ENCODE measurements around the gene ZKSCAN2. TPM values are rescaled to one million over a fixed set of nuclear protein-coding genes. Genes with fewer than 3 reads are reported as not detected.

Gene ZKSCAN2
- 3.3 and 4.3 TPM in 2 replicates for total RNA-seq
- 2.0 and 2.1 TPM in 2 replicates for polyA plus RNA-seq
- polyA plus RNA-seq (2012), result 2.0 TPM in 2 replicates
- polyA minus RNA-seq (ENCODE audit: low replicate concordance), result 4.9 and 5.9 TPM in 2 replicates

- Histone ChIP-seq H2AFZ (ENCODE audit: low read length) (peak within 1 kb of the TSS; percentile 73), H3K9ac (ENCODE audit: insufficient read depth, low read length) (peak within 1 kb of the TSS; percentile 97)
These were observed at the start of gene ZKSCAN2 for GRCh38 chr16:25257470-25257955. Gene ZKSCAN2, minus strand, starts transcription at chr16:25257845. Its CDS starts 718 bp downstream, at chr16:25257127.

GRCh38 chr16:25299792-25300590, 42.3 kb upstream of the ZKSCAN2 start:
- Histone ChIP-seq H3K27ac (ENCODE audit: insufficient read depth, low read length) (no peak overlapping the region), H3K79me2 (ENCODE audit: control insufficient read depth, insufficient read depth, low read length) (no peaks in the 10 kb centered on the region), H3K4me1 (ENCODE audit: control insufficient read depth, extremely low read depth, insufficient read depth, low read length) (no peaks in the 10 kb centered on the region), H3K27me3 (ENCODE audit: control insufficient read depth, insufficient read depth, low read length) (no peaks in the 10 kb centered on the region), H3K4me3 (replicated peaks in 1 of 4; ENCODE audit: control extremely low read depth in 1 of 4, insufficient read depth in 1 of 4, low read depth in 3 of 4, low read length in 4 of 4) (no peak overlapping the region), H3K36me3 (ENCODE audit: control insufficient read depth, insufficient read depth, low read length) (no peaks in the 10 kb centered on the region), H3K4me2 (ENCODE audit: extremely low read depth, insufficient read depth, low read length) (no peak overlapping the region), H4K20me1 (ENCODE audit: control insufficient read depth, extremely low read depth, insufficient read depth, low read length) (no peaks in the 10 kb centered on the region), H2AFZ (ENCODE audit: low read length) (no peak overlapping the region), H3K9me3 (ENCODE audit: control insufficient read depth, insufficient read depth, low read depth, low read length) (no peaks in the 10 kb centered on the region), H3K9ac (ENCODE audit: insufficient read depth, low read length) (no peak overlapping the region)
- DNase-seq (ENCODE audit: low read depth in 2 of 2), result no peak
- TF ChIP-seq EZH2 (IDR thresholded peaks at IDR 0.05; ENCODE audit: low read length, missing control alignments), result no peak
- TF ChIP-seq CTCF (conservative IDR thresholded peaks at IDR 0.05 in 1 of 2, IDR thresholded peaks at IDR 0.05 in 1 of 2; ENCODE audit: low read depth in 1 of 2, low read length in 2 of 2), result no peak

More at GRCh38 chr16:25257470-25257955, at the start of gene ZKSCAN2:
- Histone ChIP-seq H3K79me2 (ENCODE audit: control insufficient read depth, insufficient read depth, low read length) (peaks cover 26% of the 10 kb centered on the region), H4K20me1 (ENCODE audit: control insufficient read depth, extremely low read depth, insufficient read depth, low read length) (no peaks in the 10 kb centered on the region), H3K9me3 (ENCODE audit: control insufficient read depth, insufficient read depth, low read depth, low read length) (no peaks in the 10 kb centered on the region), H3K4me2 (ENCODE audit: extremely low read depth, insufficient read depth, low read length) (peak within 1 kb of the TSS; percentile 97), H3K27me3 (ENCODE audit: control insufficient read depth, insufficient read depth, low read length) (no peaks in the 10 kb centered on the region), H3K36me3 (ENCODE audit: control insufficient read depth, insufficient read depth, low read length) (peaks cover 3% of the 10 kb centered on the region), H3K4me3 (replicated peaks in 1 of 4; ENCODE audit: control extremely low read depth in 1 of 4, insufficient read depth in 1 of 4, low read depth in 3 of 4, low read length in 4 of 4) (peak within 1 kb of the TSS; percentile 66 to 94 (median 73)), H3K4me1 (ENCODE audit: control insufficient read depth, extremely low read depth, insufficient read depth, low read length) (peaks cover 2% of the 10 kb centered on the region), H3K27ac (ENCODE audit: insufficient read depth, low read length) (peak within 1 kb of the TSS; percentile 81)
- TF ChIP-seq CTCF (conservative IDR thresholded peaks at IDR 0.05 in 1 of 2, IDR thresholded peaks at IDR 0.05 in 1 of 2; ENCODE audit: low read depth in 1 of 2, low read length in 2 of 2) (no peak), EZH2 (IDR thresholded peaks at IDR 0.05; ENCODE audit: low read length, missing control alignments) (no peak)
- peak; percentile 89 for DNase-seq (ENCODE audit: low read depth in 2 of 2)

- DNase-seq (ENCODE audit: low read depth in 2 of 2), result no peak
- Histone ChIP-seq H3K4me3 (replicated peaks in 1 of 4; ENCODE audit: control extremely low read depth in 1 of 4, insufficient read depth in 1 of 4, low read depth in 3 of 4, low read length in 4 of 4) (no peak overlapping the region), H2AFZ (ENCODE audit: low read length) (no peak overlapping the region), H4K20me1 (ENCODE audit: control insufficient read depth, extremely low read depth, insufficient read depth, low read length) (no peaks in the 10 kb centered on the region), H3K9ac (ENCODE audit: insufficient read depth, low read length) (no peak overlapping the region), H3K4me2 (ENCODE audit: extremely low read depth, insufficient read depth, low read length) (no peak overlapping the region), H3K27ac (ENCODE audit: insufficient read depth, low read length) (no peak overlapping the region), H3K79me2 (ENCODE audit: control insufficient read depth, insufficient read depth, low read length) (no peaks in the 10 kb centered on the region), H3K4me1 (ENCODE audit: control insufficient read depth, extremely low read depth, insufficient read depth, low read length) (no peaks in the 10 kb centered on the region), H3K36me3 (ENCODE audit: control insufficient read depth, insufficient read depth, low read length) (no peaks in the 10 kb centered on the region), H3K27me3 (ENCODE audit: control insufficient read depth, insufficient read depth, low read length) (no peaks in the 10 kb centered on the region), H3K9me3 (ENCODE audit: control insufficient read depth, insufficient read depth, low read depth, low read length) (no peaks in the 10 kb centered on the region)
- TF ChIP-seq EZH2 (IDR thresholded peaks at IDR 0.05; ENCODE audit: low read length, missing control alignments), result no peak
- no peak for TF ChIP-seq CTCF (conservative IDR thresholded peaks at IDR 0.05 in 1 of 2, IDR thresholded peaks at IDR 0.05 in 1 of 2; ENCODE audit: low read depth in 1 of 2, low read length in 2 of 2)
These were observed 40.7 kb upstream of the ZKSCAN2 start for GRCh38 chr16:25298165-25298872.

Measured in fibroblast of lung (primary cell).